C4-2B (cell line): Measurements from ENCODE around the gene KCTD6.

Experiments
- H3K27ac ChIP-seq: fragments of 450-650 bp; 2 replicates; pipeline ENCODE4 v1.5.1; 2017
- CTCF ChIP-seq: fragments of 450-650 bp; conservative IDR thresholded peaks from 2 replicates; pipeline ENCODE4 v1.5.1; 2017; ENCODE audit warnings: mild to moderate bottlenecking
- ZFX ChIP-seq: fragments of 450-650 bp; IDR thresholded peaks from 2 replicates; pipeline ENCODE4 v1.6.1; 2017

KCTD6 gene

GRCh38 chr3:58466899-58467563 lies 24.9 kb upstream of the KCTD6 start:
- no peak overlapping the region for H3K27ac ChIP-seq
- no peak for TF ChIP-seq ZFX
- no peak for TF ChIP-seq CTCF

- no peak overlapping the region for H3K27ac ChIP-seq
- TF ChIP-seq CTCF (no peak), ZFX (no peak)
These were observed 22.8 kb upstream of the KCTD6 start for GRCh38 chr3:58469096-58469495.

- TF ChIP-seq CTCF (no peak), ZFX (no peak)
- H3K27ac ChIP-seq: peak overlapping the region; percentile 56
These were observed 21.4 kb upstream of the KCTD6 start for GRCh38 chr3:58470363-58471024.

GRCh38 chr3:58471025-58471887 lies 20.6 kb upstream of the KCTD6 start:
- peak overlapping the region; percentile 56 for H3K27ac ChIP-seq

GRCh38 chr3:58473275-58473674 lies 18.6 kb upstream of the KCTD6 start:
- TF ChIP-seq ZFX: no peak
- no peak for TF ChIP-seq CTCF
- H3K27ac ChIP-seq: no peak overlapping the region

More at GRCh38 chr3:58471025-58471887, 20.6 kb upstream of the KCTD6 start:
- TF ChIP-seq ZFX: no peak
- TF ChIP-seq CTCF: no peak

GRCh38 chr3:58474348-58474911 lies 17.5 kb upstream of the KCTD6 start:
- TF ChIP-seq ZFX (no peak), CTCF (no peak)
- H3K27ac ChIP-seq: no peak overlapping the region
